ENCODE data around the gene VAV2.

DNA sequence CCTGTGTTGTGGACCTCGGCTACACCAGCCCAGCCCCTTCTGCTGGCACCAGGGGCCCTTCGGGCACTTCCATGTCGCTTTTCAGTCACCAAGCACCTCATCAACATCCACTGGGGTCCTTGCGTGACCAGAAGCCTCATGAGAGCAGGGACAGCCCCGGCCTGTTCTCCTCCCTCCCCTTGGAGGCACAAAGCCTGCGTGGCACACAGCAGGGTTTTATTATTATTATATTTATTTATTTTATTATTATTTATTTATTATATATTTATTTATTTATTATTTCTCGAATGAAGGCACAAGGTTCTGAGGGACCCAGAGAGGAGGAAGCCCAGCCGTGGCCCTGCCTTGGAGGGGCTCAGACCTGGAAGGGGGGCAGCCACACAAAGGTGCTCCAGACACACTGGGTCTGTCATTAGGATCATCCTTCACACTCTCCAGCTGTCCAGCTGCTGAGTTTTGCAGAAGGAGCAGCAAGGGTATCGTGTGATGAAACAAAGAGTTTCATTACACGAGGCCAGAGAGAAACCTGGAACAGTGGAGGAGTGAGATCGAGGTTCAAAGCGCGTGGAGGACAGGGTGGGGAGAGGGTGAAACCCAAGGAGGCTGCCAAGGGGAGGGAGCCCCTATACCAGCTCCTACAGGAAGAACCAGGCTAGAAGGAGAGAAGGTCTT, 5.2 kb downstream of the VAV2 start:
- TF ChIP-seq, protein P1, sequence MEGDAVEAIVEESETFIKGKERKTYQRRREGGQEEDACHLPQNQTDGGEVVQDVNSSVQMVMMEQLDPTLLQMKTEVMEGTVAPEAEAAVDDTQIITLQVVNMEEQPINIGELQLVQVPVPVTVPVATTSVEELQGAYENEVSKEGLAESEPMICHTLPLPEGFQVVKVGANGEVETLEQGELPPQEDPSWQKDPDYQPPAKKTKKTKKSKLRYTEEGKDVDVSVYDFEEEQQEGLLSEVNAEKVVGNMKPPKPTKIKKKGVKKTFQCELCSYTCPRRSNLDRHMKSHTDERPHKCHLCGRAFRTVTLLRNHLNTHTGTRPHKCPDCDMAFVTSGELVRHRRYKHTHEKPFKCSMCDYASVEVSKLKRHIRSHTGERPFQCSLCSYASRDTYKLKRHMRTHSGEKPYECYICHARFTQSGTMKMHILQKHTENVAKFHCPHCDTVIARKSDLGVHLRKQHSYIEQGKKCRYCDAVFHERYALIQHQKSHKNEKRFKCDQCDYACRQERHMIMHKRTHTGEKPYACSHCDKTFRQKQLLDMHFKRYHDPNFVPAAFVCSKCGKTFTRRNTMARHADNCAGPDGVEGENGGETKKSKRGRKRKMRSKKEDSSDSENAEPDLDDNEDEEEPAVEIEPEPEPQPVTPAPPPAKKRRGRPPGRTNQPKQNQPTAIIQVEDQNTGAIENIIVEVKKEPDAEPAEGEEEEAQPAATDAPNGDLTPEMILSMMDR (conservative IDR thresholded peaks at IDR 0.05; ENCODE audit: low read depth in 2 of 2), result no peak
- TF ChIP-seq, protein P2, sequence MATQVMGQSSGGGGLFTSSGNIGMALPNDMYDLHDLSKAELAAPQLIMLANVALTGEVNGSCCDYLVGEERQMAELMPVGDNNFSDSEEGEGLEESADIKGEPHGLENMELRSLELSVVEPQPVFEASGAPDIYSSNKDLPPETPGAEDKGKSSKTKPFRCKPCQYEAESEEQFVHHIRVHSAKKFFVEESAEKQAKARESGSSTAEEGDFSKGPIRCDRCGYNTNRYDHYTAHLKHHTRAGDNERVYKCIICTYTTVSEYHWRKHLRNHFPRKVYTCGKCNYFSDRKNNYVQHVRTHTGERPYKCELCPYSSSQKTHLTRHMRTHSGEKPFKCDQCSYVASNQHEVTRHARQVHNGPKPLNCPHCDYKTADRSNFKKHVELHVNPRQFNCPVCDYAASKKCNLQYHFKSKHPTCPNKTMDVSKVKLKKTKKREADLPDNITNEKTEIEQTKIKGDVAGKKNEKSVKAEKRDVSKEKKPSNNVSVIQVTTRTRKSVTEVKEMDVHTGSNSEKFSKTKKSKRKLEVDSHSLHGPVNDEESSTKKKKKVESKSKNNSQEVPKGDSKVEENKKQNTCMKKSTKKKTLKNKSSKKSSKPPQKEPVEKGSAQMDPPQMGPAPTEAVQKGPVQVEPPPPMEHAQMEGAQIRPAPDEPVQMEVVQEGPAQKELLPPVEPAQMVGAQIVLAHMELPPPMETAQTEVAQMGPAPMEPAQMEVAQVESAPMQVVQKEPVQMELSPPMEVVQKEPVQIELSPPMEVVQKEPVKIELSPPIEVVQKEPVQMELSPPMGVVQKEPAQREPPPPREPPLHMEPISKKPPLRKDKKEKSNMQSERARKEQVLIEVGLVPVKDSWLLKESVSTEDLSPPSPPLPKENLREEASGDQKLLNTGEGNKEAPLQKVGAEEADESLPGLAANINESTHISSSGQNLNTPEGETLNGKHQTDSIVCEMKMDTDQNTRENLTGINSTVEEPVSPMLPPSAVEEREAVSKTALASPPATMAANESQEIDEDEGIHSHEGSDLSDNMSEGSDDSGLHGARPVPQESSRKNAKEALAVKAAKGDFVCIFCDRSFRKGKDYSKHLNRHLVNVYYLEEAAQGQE (IDR thresholded peaks at IDR 0.05; ENCODE audit: unreplicated experiment), result no peak

Data from GM23338 (cell line).